GM23338 (cell line): ENCODE results near the gene CGNL1.

Source experiments
- CREB1 ChIP-seq: fragments of 250-450 bp; sonication (Bioruptor Pico); IDR thresholded peaks from 2 replicates; pipeline ENCODE4 v1.5.0; 2020; ENCODE audit warnings: low read depth, mild to moderate bottlenecking, moderate library complexity
- CTCF ChIP-seq, 2 experiments: fragments of 200-600 bp in 1 of 2; sonication (generic) in 1 of 2; conservative IDR thresholded peaks; 2 replicates each; pipeline versions ENCODE4 v1.5.1 to v1.6.1; 2016 to 2017; ENCODE audit warnings: antibody characterized with exemption in 2 of 2, low read depth in 2 of 2, mild to moderate bottlenecking in 2 of 2, moderate library complexity in 1 of 2
- ETS1 ChIP-seq: IDR thresholded peaks from 2 replicates; pipeline ENCODE4 v1.6.1; 2016; ENCODE audit warnings: antibody characterized with exemption
- EZH2 ChIP-seq: fragments of 200-600 bp; sonication (generic); IDR thresholded peaks from one replicate; pipeline ENCODE4 v1.8.0; 2017; ENCODE audit warnings: antibody characterized with exemption, mild to moderate bottlenecking, low read depth; ENCODE audit not compliant: unreplicated experiment
- EZH2phosphoT487 ChIP-seq: fragments of 200-600 bp; sonication (generic); IDR thresholded peaks from one replicate; pipeline ENCODE4 v1.8.1; 2018; ENCODE audit warnings: antibody characterized with exemption; ENCODE audit not compliant: unreplicated experiment
- JUNB ChIP-seq: IDR thresholded peaks from one replicate; pipeline ENCODE4 v1.6.1; 2016; ENCODE audit warnings: antibody characterized with exemption; ENCODE audit not compliant: unreplicated experiment
- NANOG ChIP-seq: IDR thresholded peaks from 2 replicates; pipeline ENCODE4 v1.6.1; 2016; ENCODE audit warnings: antibody characterized with exemption, borderline replicate concordance
- POLR2AphosphoS5 ChIP-seq: IDR thresholded peaks from 2 replicates; pipeline ENCODE4 v1.6.1; 2016; ENCODE audit warnings: antibody characterized with exemption, low read depth
- REST ChIP-seq: IDR thresholded peaks from one replicate; pipeline ENCODE4 v1.6.1; 2018; ENCODE audit warnings: antibody characterized with exemption; ENCODE audit not compliant: unreplicated experiment
- STAT1 ChIP-seq: IDR thresholded peaks from one replicate; pipeline ENCODE4 v1.6.1; 2016; ENCODE audit warnings: antibody characterized with exemption; ENCODE audit not compliant: unreplicated experiment
- ZNF114 ChIP-seq: fragments of 250-450 bp; sonication (Bioruptor Pico); IDR thresholded peaks from 2 replicates; pipeline ENCODE4 v1.5.0; 2020; ENCODE audit warnings: mild to moderate bottlenecking, moderate library complexity
- ZNF331 ChIP-seq: fragments of 250-450 bp; sonication (Bioruptor Pico); IDR thresholded peaks from 2 replicates; pipeline ENCODE4 v1.5.0; 2020; ENCODE audit warnings: low read depth, mild to moderate bottlenecking, moderate library complexity
- ZNF462 ChIP-seq: fragments of 250-450 bp; sonication (Bioruptor Pico); IDR thresholded peaks from 2 replicates; pipeline ENCODE4 v1.5.0; 2020; ENCODE audit warnings: mild to moderate bottlenecking, moderate library complexity

- TF ChIP-seq CREB1 (CRISPR knock-in tag): no peak
- TF ChIP-seq CTCF (conservative IDR thresholded peaks at IDR 0.05; ENCODE audit: low read depth in 2 of 2): no peak
- no peak for TF ChIP-seq EZH2phosphoT487
- TF ChIP-seq POLR2AphosphoS5: no peak
- no peak for TF ChIP-seq REST
- TF ChIP-seq ETS1: no peak
- TF ChIP-seq NANOG: no peak
- TF ChIP-seq EZH2: no peak
- TF ChIP-seq JUNB: no peak
- TF ChIP-seq STAT1: no peak
- TF ChIP-seq ZNF114 (CRISPR knock-in tag): no peak
- no peak for TF ChIP-seq ZNF331 (CRISPR knock-in tag)
- TF ChIP-seq ZNF462 (CRISPR knock-in tag): no peak
Observed at GRCh38 chr15:57458356-57458781, 82.1 kb downstream of the CGNL1 start.
